ENCODE data around the gene MAGEE1. TPM values are rescaled to one million over a fixed set of nuclear protein-coding genes. Genes with fewer than 3 reads are reported as not detected.

The MAGEE1 gene
- total and polyA plus RNA-seq, 2 of the 8 experiments (the other 6 are each of a cell fraction or from before 2014, with no cell fraction given): 1.3 to 10.2 TPM

- TF ChIP-seq, protein P1, sequence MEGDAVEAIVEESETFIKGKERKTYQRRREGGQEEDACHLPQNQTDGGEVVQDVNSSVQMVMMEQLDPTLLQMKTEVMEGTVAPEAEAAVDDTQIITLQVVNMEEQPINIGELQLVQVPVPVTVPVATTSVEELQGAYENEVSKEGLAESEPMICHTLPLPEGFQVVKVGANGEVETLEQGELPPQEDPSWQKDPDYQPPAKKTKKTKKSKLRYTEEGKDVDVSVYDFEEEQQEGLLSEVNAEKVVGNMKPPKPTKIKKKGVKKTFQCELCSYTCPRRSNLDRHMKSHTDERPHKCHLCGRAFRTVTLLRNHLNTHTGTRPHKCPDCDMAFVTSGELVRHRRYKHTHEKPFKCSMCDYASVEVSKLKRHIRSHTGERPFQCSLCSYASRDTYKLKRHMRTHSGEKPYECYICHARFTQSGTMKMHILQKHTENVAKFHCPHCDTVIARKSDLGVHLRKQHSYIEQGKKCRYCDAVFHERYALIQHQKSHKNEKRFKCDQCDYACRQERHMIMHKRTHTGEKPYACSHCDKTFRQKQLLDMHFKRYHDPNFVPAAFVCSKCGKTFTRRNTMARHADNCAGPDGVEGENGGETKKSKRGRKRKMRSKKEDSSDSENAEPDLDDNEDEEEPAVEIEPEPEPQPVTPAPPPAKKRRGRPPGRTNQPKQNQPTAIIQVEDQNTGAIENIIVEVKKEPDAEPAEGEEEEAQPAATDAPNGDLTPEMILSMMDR (IDR thresholded peaks at IDR 0.05; ENCODE audit: control extremely low read depth in 1 of 3, insufficient read depth in 1 of 3, low read depth in 1 of 3, low read length in 3 of 3): no peak
Measured at GRCh38 chrX:76453737-76454406, 26.4 kb downstream of the MAGEE1 start (continued).

All from H1 (cell line).